ENCODE results near the gene SH3BP5L. TPM values are rescaled to one million over a fixed set of nuclear protein-coding genes. Genes with fewer than 3 reads are reported as not detected.

Gene SH3BP5L
- total and polyA plus RNA-seq, 3 donors from 2014 or later: 26.8 to 31.5 (median 31.1) TPM

DNA sequence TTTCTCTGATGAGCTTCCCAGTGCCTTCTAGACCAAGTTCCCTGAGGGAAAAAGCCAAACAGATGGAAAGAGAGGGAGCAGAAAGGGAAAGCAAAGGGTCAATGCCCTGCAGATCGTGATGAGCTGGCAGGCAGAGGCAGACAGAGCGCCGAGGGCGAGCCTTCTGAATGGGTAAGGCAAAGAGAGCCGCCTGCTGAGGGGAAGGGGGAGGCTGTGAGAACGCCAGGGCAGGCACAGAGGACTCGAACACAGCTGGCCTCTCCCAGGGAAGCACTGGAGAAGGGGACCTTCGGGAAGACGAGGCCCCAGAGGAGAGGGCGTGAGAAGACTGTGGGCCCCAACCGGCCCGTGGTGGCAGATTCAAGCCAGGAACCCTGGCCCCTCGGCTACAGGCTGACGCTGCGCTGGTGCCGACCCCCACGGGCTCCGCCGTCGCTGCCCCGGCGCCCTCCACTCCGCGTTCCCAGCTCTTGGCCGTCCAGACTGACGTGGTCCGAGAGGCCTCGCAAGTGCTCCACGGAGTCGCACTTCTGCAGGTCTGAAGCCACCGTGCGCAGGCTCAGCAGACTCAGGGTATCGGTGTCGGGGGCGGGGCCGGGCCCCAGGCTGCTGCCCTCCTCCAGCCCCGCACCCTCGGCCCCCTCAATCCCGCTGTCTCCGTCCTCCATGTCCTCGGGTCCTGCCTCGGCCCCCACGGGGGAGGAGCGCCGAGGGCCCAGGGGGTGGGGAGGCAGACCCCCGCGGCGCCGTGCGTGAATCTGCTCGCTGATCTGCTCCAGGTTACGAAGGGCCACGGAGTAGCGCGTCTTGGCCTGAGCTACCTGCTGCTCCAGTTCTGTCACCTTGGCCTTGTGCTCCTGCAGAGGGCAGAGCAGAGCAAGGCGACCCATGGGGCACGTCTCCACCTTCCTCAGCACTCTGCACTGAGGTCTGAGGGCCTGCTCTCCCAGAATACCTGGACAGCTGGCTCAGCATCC is 13.9 kb downstream of the SH3BP5L start:
- peak overlapping the region in 1 of 2 donors; percentile 7 for H3K4me3 ChIP-seq
- H3K4me1 ChIP-seq: no peaks in the 10 kb centered on the region
- intact Hi-C loops (cut with DNase I; ENCODE audit: low total_unique reads): no loop called here
- H3K27me3 ChIP-seq: no peaks in the 10 kb centered on the region
- DNase-seq: no peak
- WGBS, 2 donors: 73 to 75% methylated on average over 24 to 57 of the region's 57 CpGs
- no peaks in the 10 kb centered on the region for H3K36me3 ChIP-seq (ENCODE audit: low read depth, missing control alignments)
- TF ChIP-seq, protein P1, sequence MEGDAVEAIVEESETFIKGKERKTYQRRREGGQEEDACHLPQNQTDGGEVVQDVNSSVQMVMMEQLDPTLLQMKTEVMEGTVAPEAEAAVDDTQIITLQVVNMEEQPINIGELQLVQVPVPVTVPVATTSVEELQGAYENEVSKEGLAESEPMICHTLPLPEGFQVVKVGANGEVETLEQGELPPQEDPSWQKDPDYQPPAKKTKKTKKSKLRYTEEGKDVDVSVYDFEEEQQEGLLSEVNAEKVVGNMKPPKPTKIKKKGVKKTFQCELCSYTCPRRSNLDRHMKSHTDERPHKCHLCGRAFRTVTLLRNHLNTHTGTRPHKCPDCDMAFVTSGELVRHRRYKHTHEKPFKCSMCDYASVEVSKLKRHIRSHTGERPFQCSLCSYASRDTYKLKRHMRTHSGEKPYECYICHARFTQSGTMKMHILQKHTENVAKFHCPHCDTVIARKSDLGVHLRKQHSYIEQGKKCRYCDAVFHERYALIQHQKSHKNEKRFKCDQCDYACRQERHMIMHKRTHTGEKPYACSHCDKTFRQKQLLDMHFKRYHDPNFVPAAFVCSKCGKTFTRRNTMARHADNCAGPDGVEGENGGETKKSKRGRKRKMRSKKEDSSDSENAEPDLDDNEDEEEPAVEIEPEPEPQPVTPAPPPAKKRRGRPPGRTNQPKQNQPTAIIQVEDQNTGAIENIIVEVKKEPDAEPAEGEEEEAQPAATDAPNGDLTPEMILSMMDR (IDR thresholded peaks at IDR 0.05): no peak
- no peak overlapping the region for H3K27ac ChIP-seq
- H3K9me3 ChIP-seq: no peaks in the 10 kb centered on the region

DNA sequence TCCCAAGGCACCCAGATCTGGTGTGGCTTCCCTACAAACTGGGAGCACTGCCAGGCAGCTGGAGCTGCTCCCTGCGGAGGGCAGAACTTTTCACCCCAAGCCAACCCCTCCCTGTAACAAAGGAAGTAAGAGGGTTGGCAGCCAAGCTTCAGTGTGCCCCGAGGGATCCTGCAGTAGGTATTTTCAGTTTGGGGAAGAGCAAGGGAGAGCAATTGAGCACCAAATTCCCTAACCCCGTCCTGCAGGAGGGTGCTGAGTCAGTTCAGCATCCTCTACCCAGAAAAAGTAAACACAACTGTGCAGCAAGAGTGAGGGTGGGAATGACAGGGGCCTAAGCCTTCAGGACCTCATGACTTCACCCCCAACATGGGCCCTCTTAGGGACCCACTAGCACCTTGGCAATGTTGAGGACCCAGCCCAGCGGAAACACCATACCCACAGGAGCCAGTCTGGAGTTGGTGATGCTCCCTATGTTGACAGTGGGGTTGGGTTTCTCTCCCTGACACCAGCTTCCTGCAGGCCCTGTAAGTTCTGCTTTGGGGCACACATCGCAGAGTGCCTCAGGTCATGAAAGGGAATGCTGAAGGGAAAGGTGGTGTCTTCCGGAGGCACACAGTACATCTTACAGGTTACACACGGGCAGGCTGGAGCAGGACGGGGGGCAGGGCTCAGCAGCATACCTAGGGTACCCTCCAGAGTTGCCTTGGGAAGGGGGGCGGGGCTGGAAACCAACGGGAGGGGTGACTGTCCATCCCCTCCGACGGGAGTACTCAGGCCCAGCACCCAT is 14.8 kb downstream of the SH3BP5L start:
- H3K27me3 ChIP-seq: no peaks in the 10 kb centered on the region
- no peaks in the 10 kb centered on the region for H3K9me3 ChIP-seq
- H3K4me3 ChIP-seq: no peak overlapping the region
- H3K27ac ChIP-seq: no peak overlapping the region
- H3K36me3 ChIP-seq (ENCODE audit: low read depth, missing control alignments): no peaks in the 10 kb centered on the region
- DNase-seq: no peak
- TF ChIP-seq, protein P1 (IDR thresholded peaks at IDR 0.05): no peak
- TF ChIP-seq POLR2A (IDR thresholded peaks at IDR 0.05): no peak
- H3K4me1 ChIP-seq: no peaks in the 10 kb centered on the region
- intact Hi-C loops (cut with DNase I; ENCODE audit: low total_unique reads): no loop called here
- 49 to 58% methylated on average over 11 to 12 of the region's 12 CpGs for WGBS, 2 donors

DNA sequence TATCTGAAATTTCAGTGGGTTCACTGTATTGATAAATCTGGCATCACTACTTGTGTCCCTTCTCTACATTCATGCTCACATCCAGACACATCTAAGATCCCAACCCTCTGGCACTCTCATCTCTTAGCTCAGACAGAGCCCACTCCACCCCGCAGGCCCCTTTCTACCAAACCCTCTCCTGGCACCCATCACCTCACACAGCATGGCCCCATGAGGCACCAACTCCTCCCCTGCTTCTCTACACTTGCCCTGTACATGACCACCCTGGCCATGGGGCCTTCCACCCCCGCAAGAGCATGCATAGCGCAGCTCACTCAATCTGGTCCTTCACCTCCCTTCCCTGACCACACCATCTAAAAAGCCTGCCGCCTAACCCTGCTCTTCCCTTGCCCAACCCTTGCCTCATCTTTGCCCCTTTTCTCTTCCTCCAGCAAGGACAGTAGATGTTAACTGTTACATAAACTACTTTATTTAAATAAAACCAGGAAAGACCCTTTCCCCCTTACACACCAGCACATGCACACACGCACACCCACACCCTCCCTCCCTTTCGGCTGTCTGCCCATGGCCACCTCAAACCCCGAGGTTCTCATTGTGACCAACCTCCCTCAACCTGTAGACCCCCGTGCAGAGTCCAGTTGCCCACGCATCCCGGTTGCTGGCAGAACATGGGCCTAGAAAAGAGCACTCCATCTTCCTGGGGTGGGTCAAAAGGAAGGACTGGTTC is 15.6 kb downstream of the SH3BP5L start:
- Histone ChIP-seq H3K36me3 (ENCODE audit: low read depth, missing control alignments) (no peaks in the 10 kb centered on the region), H3K4me1 (no peaks in the 10 kb centered on the region), H3K27me3 (no peaks in the 10 kb centered on the region), H3K27ac (no peak overlapping the region), H3K9me3 (no peaks in the 10 kb centered on the region), H3K4me3 (no peak overlapping the region)
- no peak for TF ChIP-seq POLR2A (IDR thresholded peaks at IDR 0.05)
- TF ChIP-seq, protein P1 (IDR thresholded peaks at IDR 0.05): no peak
- 78 to 91% methylated on average over 10 of the region's 10 CpGs for WGBS, 2 donors
- no peak for DNase-seq
- intact Hi-C loops (cut with DNase I; ENCODE audit: low total_unique reads): no loop called here

DNA sequence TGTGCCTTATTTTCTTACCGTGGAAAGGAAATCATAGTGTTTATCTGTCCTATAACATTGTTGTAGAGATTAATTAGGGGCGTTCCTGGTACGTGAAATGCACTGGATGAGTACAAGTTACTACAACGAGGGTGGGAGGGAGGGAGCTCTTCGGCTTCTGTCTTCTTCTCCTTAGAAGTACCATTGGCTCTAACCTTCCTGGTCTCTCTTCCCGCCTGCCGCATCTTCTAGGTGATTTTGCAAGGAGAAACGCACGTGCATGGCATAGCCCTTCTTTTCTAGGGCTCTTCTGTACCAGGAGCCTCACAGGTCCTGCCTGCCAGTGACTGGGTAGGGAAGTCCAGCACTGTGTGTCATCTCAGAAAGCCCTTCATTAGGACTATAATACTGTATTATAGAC is 16.8 kb downstream of the SH3BP5L start:
- no peaks in the 10 kb centered on the region for H3K9me3 ChIP-seq
- 73 to 74% methylated on average over 9 of the region's 9 CpGs for WGBS, 2 donors
- DNase-seq: no peak
- no peaks in the 10 kb centered on the region for H3K4me1 ChIP-seq
- intact Hi-C loops (cut with DNase I; ENCODE audit: low total_unique reads): no loop called here
- TF ChIP-seq, protein P1 (IDR thresholded peaks at IDR 0.05): no peak
- TF ChIP-seq POLR2A (IDR thresholded peaks at IDR 0.05): no peak
- no peaks in the 10 kb centered on the region for H3K36me3 ChIP-seq (ENCODE audit: low read depth, missing control alignments)
- H3K27ac ChIP-seq: no peak overlapping the region
- no peaks in the 10 kb centered on the region for H3K27me3 ChIP-seq
- H3K4me3 ChIP-seq: no peak overlapping the region

Data from testis (tissue), 3 donors.